Measurements from ENCODE around the gene PATE2.

The PATE2 gene

GRCh38 chr11:125778728-125779127, at the start of gene PATE2:
Gene PATE2, minus strand, starts transcription at chr11:125778828. Its CDS starts 55 bp downstream, at chr11:125778773.
- DNase-seq (ENCODE audit: low read depth), result no peak

- DNase-seq (ENCODE audit: low read depth), result no peak
These were observed 29.3 kb upstream of the PATE2 start for GRCh38 chr11:125807909-125808308.

GRCh38 chr11:125802387-125802786, 23.8 kb upstream of the PATE2 start:
- DNase-seq (ENCODE audit: low read depth), result no peak

- DNase-seq (ENCODE audit: low read depth), result no peak
These were observed 21.2 kb upstream of the PATE2 start for GRCh38 chr11:125799808-125800207.

GRCh38 chr11:125797641-125798040, 19.0 kb upstream of the PATE2 start:
- no peak for DNase-seq (ENCODE audit: low read depth)

- DNase-seq (ENCODE audit: low read depth), result no peak
These were observed 12.2 kb upstream of the PATE2 start for GRCh38 chr11:125790825-125791224.

- no peak for DNase-seq (ENCODE audit: low read depth)
These were observed 9.2 kb upstream of the PATE2 start, which contains the start of gene PATE3 for GRCh38 chr11:125787827-125788226. Gene PATE3, plus strand, starts transcription at chr11:125788127. Its CDS starts 25 bp downstream, at chr11:125788152.

- no peak for DNase-seq (ENCODE audit: low read depth)
These were observed 6.0 kb upstream of the PATE2 start for GRCh38 chr11:125784678-125785077.

GRCh38 chr11:125777309-125777708, 1.3 kb downstream of the PATE2 start:
- DNase-seq (ENCODE audit: low read depth), result peak; percentile 20

GRCh38 chr11:125773516-125773915, 5.1 kb downstream of the PATE2 start:
- DNase-seq (ENCODE audit: low read depth), result no peak

GRCh38 chr11:125772834-125773505, 5.7 kb downstream of the PATE2 start:
- DNase-seq (ENCODE audit: low read depth), result peak; percentile 16

- no peak for DNase-seq (ENCODE audit: low read depth)
These were observed 8.0 kb downstream of the PATE2 start for GRCh38 chr11:125770583-125770982.

GRCh38 chr11:125768336-125769046, 10.1 kb downstream of the PATE2 start:
- no peak for DNase-seq (ENCODE audit: low read depth)

GRCh38 chr11:125766251-125766650, 12.4 kb downstream of the PATE2 start:
- DNase-seq (ENCODE audit: low read depth), result no peak

GRCh38 chr11:125763483-125763882, 15.1 kb downstream of the PATE2 start:
- no peak for DNase-seq (ENCODE audit: low read depth)

GRCh38 chr11:125762445-125762844, 16.2 kb downstream of the PATE2 start:
- no peak for DNase-seq (ENCODE audit: low read depth)

- no peak for DNase-seq (ENCODE audit: low read depth)
These were observed 22.6 kb downstream of the PATE2 start for GRCh38 chr11:125756050-125756449.

GRCh38 chr11:125750629-125751028, 28.0 kb downstream of the PATE2 start:
- no peak for DNase-seq (ENCODE audit: low read depth)

- DNase-seq (ENCODE audit: low read depth), result no peak
These were observed 32.6 kb downstream of the PATE2 start, which contains the start of gene PATE1 for GRCh38 chr11:125745979-125746378. Gene PATE1, plus strand, starts transcription at chr11:125746279. Its CDS starts 26 bp downstream, at chr11:125746305.

GRCh38 chr11:125743681-125744080, 34.9 kb downstream of the PATE2 start:
- DNase-seq (ENCODE audit: low read depth), result no peak

- no peak for DNase-seq (ENCODE audit: low read depth)
These were observed 38.0 kb downstream of the PATE2 start for GRCh38 chr11:125740617-125741016.

- no peak for DNase-seq (ENCODE audit: low read depth)
These were observed 49.7 kb downstream of the PATE2 start for GRCh38 chr11:125728969-125729368.

All from HS-5 (cell line).